ENCODE results near the gene RNU6-1.
A peak's percentile ranks its signal among the peaks of the same experiment; 100 is the strongest.

DNA sequence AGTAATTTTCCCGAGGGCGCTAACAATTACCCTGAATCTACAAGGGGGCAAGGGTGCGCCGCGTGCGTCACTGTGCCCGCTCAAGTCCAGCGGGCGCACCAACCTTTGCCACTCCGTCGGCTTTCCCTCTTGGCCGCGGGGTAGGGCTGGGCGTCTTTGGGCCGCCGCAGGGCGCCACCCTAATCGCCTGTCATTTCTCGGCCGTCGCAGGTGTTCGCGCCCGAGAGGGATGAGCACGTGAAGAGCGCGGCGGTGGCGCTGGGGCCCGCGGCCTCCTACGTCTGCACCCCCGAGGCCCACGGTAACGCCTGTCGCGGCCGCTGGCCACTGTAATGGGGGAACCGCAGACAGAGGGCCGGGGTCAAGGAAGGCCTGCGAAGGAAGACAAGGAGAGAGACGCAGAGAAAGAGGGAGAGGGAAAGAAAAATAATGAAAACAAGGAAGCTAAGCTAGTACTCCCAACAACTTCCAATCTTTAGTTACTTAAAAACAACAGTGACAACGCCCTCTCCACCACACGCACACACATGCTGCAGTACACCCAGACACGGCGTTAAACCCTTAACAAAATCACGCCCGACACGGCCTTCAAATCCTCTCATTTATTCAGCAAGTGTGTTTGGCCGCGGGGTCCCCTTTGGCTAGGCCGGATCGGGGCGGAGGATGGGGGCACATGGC is 10.7 kb downstream of the RNU6-1 start:
- no peak for TF ChIP-seq CTCF (conservative IDR thresholded peaks at IDR 0.05; ENCODE audit: low read depth in 2 of 2)
- peak; percentile 99 for TF ChIP-seq EZH2 (IDR thresholded peaks at IDR 0.05; ENCODE audit: low read depth, unreplicated experiment)
- TF ChIP-seq EZH2phosphoT487 (IDR thresholded peaks at IDR 0.05; ENCODE audit: unreplicated experiment): peak; percentile 75

All from GM23338 (cell line).